CD4-positive, CD25-positive, alpha-beta regulatory T cell (primary cell): Measurements from ENCODE around the gene GALNT18. TPM values are rescaled to one million over a fixed set of nuclear protein-coding genes. Genes with fewer than 3 reads are reported as not detected.

Experiments used
- ATAC-seq, 2 donors: fragments of 150-1000 bp; cut with Tn5 transposase; one replicate each; pipeline ENCODE4 v1.10.0; 2021; ENCODE audit warnings: low read depth in 2 of 2, moderate number of reproducible peaks in 2 of 2, moderate library complexity in 1 of 2
- DNase-seq, 3 donors: peaks; one replicate each; pipeline versions ENCODE4 v3.0.0 to v3.0.0-alpha.2; 2012 to 2022; ENCODE audit warnings: mixed read lengths in 1 of 3
- H3K27ac ChIP-seq: one replicate; pipeline ENCODE4 v1.7.0; 2013; ENCODE audit warnings: mild to moderate bottlenecking, low read length; ENCODE audit not compliant: insufficient read depth, poor library complexity, severe bottlenecking
- H3K27me3 ChIP-seq: one replicate; pipeline ENCODE4 v1.7.0; 2013; ENCODE audit warnings: low read length; ENCODE audit not compliant: control insufficient read depth, insufficient read depth
- H3K36me3 ChIP-seq: one replicate; pipeline ENCODE4 v1.7.0; 2013; ENCODE audit warnings: mild to moderate bottlenecking, low read length, moderate library complexity; ENCODE audit not compliant: control insufficient read depth, insufficient read depth
- H3K4me1 ChIP-seq: 2 replicates; pipeline ENCODE4 v1.7.0; 2013; ENCODE audit warnings: mild to moderate bottlenecking, low read length; ENCODE audit not compliant: insufficient read depth, control insufficient read depth, poor library complexity, severe bottlenecking
- H3K4me3 ChIP-seq: one replicate; pipeline ENCODE4 v1.7.0; 2013; ENCODE audit warnings: low read depth, mild to moderate bottlenecking, low read length, moderate library complexity
- H3K9me3 ChIP-seq, 2 experiments: 1 replicate in 1 of 2; 2 replicates in 1 of 2; pipeline ENCODE4 v1.7.0; 2013; ENCODE audit warnings: low read length in 2 of 2, mild to moderate bottlenecking in 1 of 2, moderate library complexity in 1 of 2; ENCODE audit not compliant: control insufficient read depth in 2 of 2
- H3K27ac Mint-ChIP-seq, 3 donors: one replicate each; pipeline ENCODE4 v1.8.0; 2020 to 2022; ENCODE audit warnings: mild to moderate bottlenecking in 3 of 3, mixed read lengths in 3 of 3, moderate library complexity in 2 of 3
- H3K27me3 Mint-ChIP-seq: one replicate; pipeline ENCODE4 v1.8.0; 2022; ENCODE audit warnings: mild to moderate bottlenecking, mixed read lengths
- H3K36me3 Mint-ChIP-seq: one replicate; pipeline ENCODE4 v1.8.0; 2020; ENCODE audit warnings: mixed read lengths
- H3K4me1 Mint-ChIP-seq, 4 donors: one replicate each; pipeline ENCODE4 v1.8.0; 2020 to 2022; ENCODE audit warnings: mixed read lengths in 4 of 4, mild to moderate bottlenecking in 1 of 4
- H3K4me3 Mint-ChIP-seq, 4 donors: one replicate each; pipeline ENCODE4 v1.8.0; 2020 to 2022; ENCODE audit warnings: mild to moderate bottlenecking in 4 of 4, mixed read lengths in 4 of 4, moderate library complexity in 3 of 4
- H3K9me3 Mint-ChIP-seq, 7 donors: one replicate each; pipeline ENCODE4 v1.8.0; 2020 to 2022; ENCODE audit warnings: mixed read lengths in 7 of 7, mild to moderate bottlenecking in 3 of 7, moderate library complexity in 2 of 7
- polyA plus RNA-seq, 4 donors: library from polyadenylated mRNA; unstranded; fragments of 300-500 nt; fragmentation: Illumina TruSeq; gene quantifications; one replicate each; pipeline ENCODE4 v1.2.3, GENCODE V29; 2021
- total RNA-seq: library from RNA; stranded (reverse); gene quantifications from one replicate; pipeline ENCODE4 v1.2.3, GENCODE V29; 2022

Gene GALNT18
- total and polyA plus RNA-seq, 5 donors from 2014 or later, result 0.10 TPM; not detected in 4

- no peak overlapping the region for H3K4me3 ChIP-seq
- H3K36me3 ChIP-seq, result no peaks in the 10 kb centered on the region
- H3K36me3 Mint-ChIP-seq, result no peaks in the 10 kb centered on the region
- no peak overlapping the region for H3K4me3 Mint-ChIP-seq
- no peaks in the 10 kb centered on the region for H3K4me1 Mint-ChIP-seq
- no peak overlapping the region for H3K27ac ChIP-seq
- no peaks in the 10 kb centered on the region for H3K9me3 Mint-ChIP-seq
- DNase-seq (no peak), ATAC-seq (no peak)
- H3K4me1 ChIP-seq, result no peaks in the 10 kb centered on the region
- no peaks in the 10 kb centered on the region for H3K9me3 ChIP-seq
- H3K27me3 Mint-ChIP-seq, result peaks cover 5% of the 10 kb centered on the region
- no peaks in the 10 kb centered on the region for H3K27me3 ChIP-seq
- H3K27ac Mint-ChIP-seq, result no peak overlapping the region
Observed at GRCh38 chr11:11441516-11441915, 180.3 kb downstream of the GALNT18 start.

- no peak overlapping the region for H3K27ac ChIP-seq
- DNase-seq (no peak), ATAC-seq (no peak)
- H3K27ac Mint-ChIP-seq, result no peak overlapping the region
- H3K27me3 ChIP-seq, result no peaks in the 10 kb centered on the region
- no peaks in the 10 kb centered on the region for H3K9me3 Mint-ChIP-seq
- H3K36me3 Mint-ChIP-seq, result no peaks in the 10 kb centered on the region
- H3K9me3 ChIP-seq, result no peaks in the 10 kb centered on the region
- no peaks in the 10 kb centered on the region for H3K36me3 ChIP-seq
- no peak overlapping the region for H3K4me3 ChIP-seq
- H3K4me3 Mint-ChIP-seq, result no peak overlapping the region
- no peaks in the 10 kb centered on the region for H3K4me1 ChIP-seq
- H3K4me1 Mint-ChIP-seq, result no peaks in the 10 kb centered on the region
- peaks cover 5% of the 10 kb centered on the region for H3K27me3 Mint-ChIP-seq
Observed at GRCh38 chr11:11441091-11441490, 180.7 kb downstream of the GALNT18 start.

- H3K4me1 Mint-ChIP-seq, result no peaks in the 10 kb centered on the region
- H3K4me1 ChIP-seq, result no peaks in the 10 kb centered on the region
- H3K36me3 ChIP-seq, result no peaks in the 10 kb centered on the region
- H3K9me3 Mint-ChIP-seq, result no peaks in the 10 kb centered on the region
- ATAC-seq (no peak), DNase-seq (no peak)
- H3K27me3 ChIP-seq, result no peaks in the 10 kb centered on the region
- H3K9me3 ChIP-seq, result no peaks in the 10 kb centered on the region
- H3K27ac Mint-ChIP-seq, result no peak overlapping the region
- H3K36me3 Mint-ChIP-seq, result no peaks in the 10 kb centered on the region
- no peak overlapping the region for H3K4me3 Mint-ChIP-seq
- no peak overlapping the region for H3K27ac ChIP-seq
- peaks cover 5% of the 10 kb centered on the region for H3K27me3 Mint-ChIP-seq
- no peak overlapping the region for H3K4me3 ChIP-seq
Observed at GRCh38 chr11:11440144-11440543, 181.7 kb downstream of the GALNT18 start.

DNA sequence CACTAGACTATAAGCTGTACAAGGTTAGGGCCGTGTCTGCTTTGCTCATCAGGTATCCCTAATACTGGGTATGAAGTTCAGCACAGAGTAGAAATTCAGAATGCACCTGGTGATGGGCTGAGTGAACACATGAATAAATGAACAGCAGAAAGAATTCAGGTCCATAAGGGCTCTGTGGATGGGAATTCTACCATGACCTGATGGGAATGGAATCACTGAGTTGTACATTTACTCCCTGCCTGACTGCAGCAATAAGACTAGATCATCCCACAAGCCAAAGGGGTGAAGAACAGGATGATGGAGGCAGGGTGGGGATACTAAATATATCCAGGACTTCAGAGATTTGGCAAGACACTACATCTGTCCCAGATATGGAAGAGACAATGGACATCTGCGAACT lies 182.2 kb downstream of the GALNT18 start:
- no peaks in the 10 kb centered on the region for H3K9me3 ChIP-seq
- no peak overlapping the region for H3K27ac ChIP-seq
- no peaks in the 10 kb centered on the region for H3K9me3 Mint-ChIP-seq
- H3K27ac Mint-ChIP-seq, result no peak overlapping the region
- H3K4me3 Mint-ChIP-seq, result no peak overlapping the region
- peaks cover 5% of the 10 kb centered on the region for H3K27me3 Mint-ChIP-seq
- H3K4me1 Mint-ChIP-seq, result no peaks in the 10 kb centered on the region
- no peaks in the 10 kb centered on the region for H3K36me3 Mint-ChIP-seq
- H3K27me3 ChIP-seq, result no peaks in the 10 kb centered on the region
- H3K4me3 ChIP-seq, result no peak overlapping the region
- DNase-seq (no peak), ATAC-seq (no peak)
- no peaks in the 10 kb centered on the region for H3K36me3 ChIP-seq
- no peaks in the 10 kb centered on the region for H3K4me1 ChIP-seq

- Histone ChIP-seq H3K36me3 (no peaks in the 10 kb centered on the region), H3K27ac (no peak overlapping the region), H3K27me3 (no peaks in the 10 kb centered on the region), H3K4me3 (no peak overlapping the region), H3K9me3 (no peaks in the 10 kb centered on the region), H3K4me1 (no peaks in the 10 kb centered on the region)
- DNase-seq, result no peak
- H3K4me3 Mint-ChIP-seq, result no peak overlapping the region
- H3K27ac Mint-ChIP-seq, result no peak overlapping the region
- H3K36me3 Mint-ChIP-seq, result no peaks in the 10 kb centered on the region
- H3K9me3 Mint-ChIP-seq, result no peaks in the 10 kb centered on the region
- no peak for ATAC-seq
- no peaks in the 10 kb centered on the region for H3K4me1 Mint-ChIP-seq
- H3K27me3 Mint-ChIP-seq, result no peaks in the 10 kb centered on the region
Observed at GRCh38 chr11:11436715-11437313, 185.0 kb downstream of the GALNT18 start.

DNA sequence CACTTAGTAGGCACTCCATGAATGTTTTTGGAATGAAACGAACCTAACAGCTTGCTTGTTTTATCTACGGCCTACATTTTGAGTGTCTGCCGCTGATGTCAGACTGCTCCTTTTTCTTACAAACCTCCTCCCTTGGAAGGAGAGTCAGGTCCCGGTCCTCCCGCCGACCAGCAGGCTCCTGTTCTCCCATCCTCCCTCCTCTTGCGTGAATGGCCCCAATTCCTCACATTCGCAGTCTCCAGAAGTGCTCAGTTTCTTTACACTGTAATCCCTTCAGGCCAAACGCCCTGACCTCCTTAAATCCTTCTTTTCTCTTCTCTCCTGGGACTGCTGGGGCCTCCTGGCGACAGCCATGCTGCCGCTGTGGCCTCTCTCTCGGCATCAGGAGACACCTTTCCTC lies 186.2 kb downstream of the GALNT18 start:
- no peaks in the 10 kb centered on the region for H3K4me1 Mint-ChIP-seq

GRCh38 chr11:11433960-11434359 lies 187.8 kb downstream of the GALNT18 start:
- Mint-ChIP-seq H3K4me3 (no peak overlapping the region), H3K27ac (no peak overlapping the region), H3K9me3 (no peaks in the 10 kb centered on the region), H3K36me3 (no peaks in the 10 kb centered on the region), H3K4me1 (no peaks in the 10 kb centered on the region), H3K27me3 (no peaks in the 10 kb centered on the region)
- no peak overlapping the region for H3K27ac ChIP-seq
- no peak for DNase-seq
- no peaks in the 10 kb centered on the region for H3K9me3 ChIP-seq
- no peaks in the 10 kb centered on the region for H3K4me1 ChIP-seq
- no peaks in the 10 kb centered on the region for H3K27me3 ChIP-seq
- no peaks in the 10 kb centered on the region for H3K36me3 ChIP-seq
- no peak overlapping the region for H3K4me3 ChIP-seq
- ATAC-seq, result no peak

More for the DNA sequence above, 186.2 kb downstream of the GALNT18 start:
- H3K36me3 Mint-ChIP-seq, result no peaks in the 10 kb centered on the region
- Histone ChIP-seq H3K36me3 (no peaks in the 10 kb centered on the region), H3K9me3 (no peaks in the 10 kb centered on the region), H3K4me1 (no peaks in the 10 kb centered on the region), H3K27ac (no peak overlapping the region), H3K4me3 (no peak overlapping the region), H3K27me3 (no peaks in the 10 kb centered on the region)
- ATAC-seq (no peak), DNase-seq (no peak)
- no peak overlapping the region for H3K27ac Mint-ChIP-seq
- H3K27me3 Mint-ChIP-seq, result no peaks in the 10 kb centered on the region
- H3K9me3 Mint-ChIP-seq, result no peaks in the 10 kb centered on the region
- H3K4me3 Mint-ChIP-seq, result no peak overlapping the region

DNA sequence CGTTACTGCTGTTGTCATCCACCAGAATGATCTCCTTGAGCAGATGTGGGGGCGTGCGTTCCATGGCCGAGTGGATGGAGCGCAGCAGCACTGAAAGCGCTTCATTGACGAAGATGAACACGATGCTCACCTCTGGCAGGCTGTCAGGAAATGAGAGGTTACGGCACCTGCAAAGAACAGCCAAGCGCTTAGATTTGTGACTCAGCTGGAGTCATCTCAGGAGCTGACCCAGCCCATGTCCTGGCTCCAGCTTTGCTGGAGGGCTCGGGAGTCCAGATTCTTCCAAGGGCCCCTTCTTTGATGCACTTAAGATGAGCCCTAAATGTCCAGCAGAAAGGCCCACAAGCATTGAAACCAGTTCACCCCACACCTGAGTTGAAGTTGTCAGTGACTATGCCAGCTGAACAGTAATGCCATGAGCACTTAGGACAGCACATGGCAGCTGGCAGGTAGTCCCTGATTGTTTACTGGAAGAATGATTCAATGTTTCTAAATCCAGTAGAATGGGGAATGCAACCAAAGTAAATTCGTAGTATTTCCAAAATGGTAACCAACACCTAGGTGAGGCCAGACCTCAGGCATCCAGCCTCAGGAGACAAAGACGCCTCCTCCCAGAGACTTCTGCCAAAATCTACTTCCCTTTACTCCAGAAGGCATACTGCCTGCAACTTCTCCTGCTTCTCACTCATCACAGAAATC lies 189.0 kb downstream of the GALNT18 start:
- H3K9me3 ChIP-seq, result no peaks in the 10 kb centered on the region
- no peak for ATAC-seq
- no peaks in the 10 kb centered on the region for H3K36me3 Mint-ChIP-seq
- H3K4me1 ChIP-seq, result no peaks in the 10 kb centered on the region
- no peaks in the 10 kb centered on the region for H3K27me3 ChIP-seq
- H3K4me3 Mint-ChIP-seq, result no peak overlapping the region
- no peak for DNase-seq
- H3K4me1 Mint-ChIP-seq, result no peaks in the 10 kb centered on the region
- H3K9me3 Mint-ChIP-seq, result no peaks in the 10 kb centered on the region
- H3K36me3 ChIP-seq, result no peaks in the 10 kb centered on the region
- H3K4me3 ChIP-seq, result no peak overlapping the region
- no peak overlapping the region for H3K27ac Mint-ChIP-seq
- no peaks in the 10 kb centered on the region for H3K27me3 Mint-ChIP-seq
- H3K27ac ChIP-seq, result no peak overlapping the region
